Neural progenitor cell (in vitro differentiated cells): Measurements from ENCODE around the gene PRR4. TPM values are rescaled to one million over a fixed set of nuclear protein-coding genes. Genes with fewer than 3 reads are reported as not detected.

Experiments
- DNase-seq: peaks from one replicate; pipeline ENCODE4 v3.0.0-alpha.2; 2016; ENCODE audit warnings: low spot score
- H2AFZ ChIP-seq: fragments of 200-600 bp; sonication (generic); replicated peaks from 2 replicates; pipeline ENCODE4 v1.6.1; 2016; ENCODE audit warnings: antibody characterized with exemption
- H3F3A ChIP-seq: fragments of 200-600 bp; sonication (generic); 2 replicates; pipeline ENCODE4 v1.6.1; 2016; ENCODE audit warnings: antibody characterized with exemption, low read depth
- H3K27ac ChIP-seq: fragments of 200-600 bp; sonication (generic); 2 replicates; pipeline ENCODE4 v1.5.1; 2016; ENCODE audit warnings: mild to moderate bottlenecking
- H3K27me3 ChIP-seq: fragments of 200-600 bp; sonication (generic); 2 replicates; pipeline ENCODE4 v1.6.1; 2016; ENCODE audit warnings: mild to moderate bottlenecking, moderate library complexity
- H3K36me3 ChIP-seq: fragments of 200-600 bp; sonication (generic); 2 replicates; pipeline ENCODE4 v1.5.1; 2016
- H3K4me1 ChIP-seq: fragments of 200-600 bp; sonication (generic); 2 replicates; pipeline ENCODE4 v1.6.1; 2016; ENCODE audit warnings: mixed run types
- H3K4me2 ChIP-seq: fragments of 200-600 bp; sonication (generic); 2 replicates; pipeline ENCODE4 v1.6.1; 2016
- H3K4me3 ChIP-seq: fragments of 200-600 bp; sonication (generic); 2 replicates; pipeline ENCODE4 v1.5.1; 2016
- H3K79me2 ChIP-seq: fragments of 200-600 bp; sonication (generic); 2 replicates; pipeline ENCODE4 v1.6.1; 2016; ENCODE audit warnings: low read depth
- H3K9ac ChIP-seq: fragments of 200-600 bp; sonication (generic); 2 replicates; pipeline ENCODE4 v1.6.1; 2016
- H3K9me3 ChIP-seq: fragments of 200-600 bp; sonication (generic); 2 replicates; pipeline ENCODE4 v1.5.1; 2016; ENCODE audit warnings: low read depth
- H4K20me1 ChIP-seq: fragments of 200-600 bp; sonication (generic); 2 replicates; pipeline ENCODE4 v1.6.1; 2016; ENCODE audit warnings: low read depth
- H3K27ac Mint-ChIP-seq: 3 replicates; pipeline ENCODE4 v1.8.0; 2021; ENCODE audit warnings: mixed read lengths
- H3K27me3 Mint-ChIP-seq: 2 replicates; pipeline ENCODE4 v1.8.0; 2022; ENCODE audit warnings: low read depth, mild to moderate bottlenecking, inconsistent platforms, moderate library complexity, mixed read lengths; ENCODE audit not compliant: insufficient read depth
- H3K36me3 Mint-ChIP-seq: 3 replicates; pipeline ENCODE4 v1.8.0; 2021; ENCODE audit warnings: mixed read lengths
- H3K4me1 Mint-ChIP-seq: 3 replicates; pipeline ENCODE4 v1.8.0; 2021; ENCODE audit warnings: mixed read lengths
- H3K4me3 Mint-ChIP-seq: 3 replicates; pipeline ENCODE4 v1.8.0; 2021; ENCODE audit warnings: mild to moderate bottlenecking, moderate library complexity, mixed read lengths
- H3K9me3 Mint-ChIP-seq: 3 replicates; pipeline ENCODE4 v1.8.0; 2020; ENCODE audit warnings: mixed read lengths
- CTCF ChIP-seq: fragments of 200-600 bp; sonication (generic); IDR thresholded peaks from 2 replicates; pipeline ENCODE4 v1.5.1; 2017; ENCODE audit warnings: antibody characterized with exemption, mild to moderate bottlenecking
- EZH2 ChIP-seq: fragments of 200-600 bp; sonication (generic); IDR thresholded peaks from 2 replicates; pipeline ENCODE4 v1.6.1; 2017; ENCODE audit warnings: antibody characterized with exemption, mild to moderate bottlenecking, moderate library complexity
- EZH2phosphoT487 ChIP-seq: fragments of 200-600 bp; sonication (generic); IDR thresholded peaks from 2 replicates; pipeline ENCODE4 v1.6.1; 2017; ENCODE audit warnings: antibody characterized with exemption
- total RNA-seq: library from RNA; depleted of rRNA; stranded (reverse); fragments of >200 nt; gene quantifications from 2 replicates; pipeline ENCODE4 v1.2.3, GENCODE V29; 2015; ENCODE audit warnings: low replicate concordance

Gene PRR4
- total RNA-seq, 1 donor from 2014 or later = 0.69 TPM

DNA sequence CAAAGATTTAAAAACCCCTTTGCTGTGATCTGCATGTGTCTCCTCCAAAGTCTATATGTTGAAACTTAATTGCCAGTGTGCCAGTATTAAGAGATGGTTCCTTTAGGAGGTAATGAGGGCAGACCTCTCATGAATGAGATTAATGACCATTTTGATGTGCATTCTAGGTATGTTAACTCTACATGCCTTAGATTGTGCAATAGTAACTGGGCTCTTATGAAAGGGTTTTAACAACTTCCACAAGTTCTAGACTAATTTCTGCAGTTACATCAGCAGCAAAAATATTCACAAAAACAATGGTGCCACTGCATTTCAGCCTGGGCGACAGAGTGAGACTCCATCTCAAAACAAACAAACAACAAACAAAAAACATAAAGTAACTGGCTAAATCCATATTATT is 19.3 kb downstream of the PRR4 start:
- H2AFZ ChIP-seq = no peak overlapping the region
- H3K4me3 ChIP-seq = no peak overlapping the region
- no peaks in the 10 kb centered on the region for H4K20me1 ChIP-seq
- H3K36me3 ChIP-seq = no peaks in the 10 kb centered on the region
- no peak overlapping the region for H3K4me3 Mint-ChIP-seq
- no peak for DNase-seq
- H3F3A ChIP-seq = no peaks in the 10 kb centered on the region
- H3K9me3 Mint-ChIP-seq = no peaks in the 10 kb centered on the region
- H3K27ac ChIP-seq = no peak overlapping the region
- no peaks in the 10 kb centered on the region for H3K27me3 ChIP-seq
- no peaks in the 10 kb centered on the region for H3K79me2 ChIP-seq
- H3K4me2 ChIP-seq = no peak overlapping the region
- no peaks in the 10 kb centered on the region for H3K9me3 ChIP-seq
- peaks cover 3% of the 10 kb centered on the region for H3K36me3 Mint-ChIP-seq
- no peak for TF ChIP-seq CTCF
- TF ChIP-seq EZH2 = no peak
- no peak for TF ChIP-seq EZH2phosphoT487
- no peaks in the 10 kb centered on the region for H3K4me1 Mint-ChIP-seq
- H3K4me1 ChIP-seq = no peaks in the 10 kb centered on the region
- no peak overlapping the region for H3K9ac ChIP-seq
- H3K27ac Mint-ChIP-seq = no peak overlapping the region
- no peaks in the 10 kb centered on the region for H3K27me3 Mint-ChIP-seq

- Histone ChIP-seq H3K4me1 (no peaks in the 10 kb centered on the region), H3K9me3 (no peaks in the 10 kb centered on the region), H3K4me3 (no peak within 1 kb of the TSS), H3K4me2 (no peak within 1 kb of the TSS), H3K27ac (no peak within 1 kb of the TSS), H2AFZ (no peak within 1 kb of the TSS), H3K36me3 (no peaks in the 10 kb centered on the region), H3K9ac (no peak within 1 kb of the TSS), H3K27me3 (no peaks in the 10 kb centered on the region), H4K20me1 (no peaks in the 10 kb centered on the region), H3F3A (no peaks in the 10 kb centered on the region), H3K79me2 (no peaks in the 10 kb centered on the region)
- H3K4me1 Mint-ChIP-seq = no peaks in the 10 kb centered on the region
- no peaks in the 10 kb centered on the region for H3K9me3 Mint-ChIP-seq
- no peak for TF ChIP-seq EZH2
- no peak for TF ChIP-seq EZH2phosphoT487
- no peak for TF ChIP-seq CTCF
- no peak within 1 kb of the TSS for H3K27ac Mint-ChIP-seq
- peaks cover 3% of the 10 kb centered on the region for H3K36me3 Mint-ChIP-seq
- no peaks in the 10 kb centered on the region for H3K27me3 Mint-ChIP-seq
- no peak within 1 kb of the TSS for H3K4me3 Mint-ChIP-seq
- no peak for DNase-seq
These were observed 23.0 kb downstream of the PRR4 start, which contains the start of gene TAS2R10 for GRCh38 chr12:10826258-10826657. Gene TAS2R10, minus strand, starts transcription at chr12:10826358. Its CDS starts 89 bp downstream, at chr12:10826269.

GRCh38 chr12:10824957-10825356 is 24.3 kb downstream of the PRR4 start:
- H3K4me2 ChIP-seq = no peak overlapping the region
- Mint-ChIP-seq H3K4me3 (no peak overlapping the region), H3K36me3 (no peaks in the 10 kb centered on the region)

DNA sequence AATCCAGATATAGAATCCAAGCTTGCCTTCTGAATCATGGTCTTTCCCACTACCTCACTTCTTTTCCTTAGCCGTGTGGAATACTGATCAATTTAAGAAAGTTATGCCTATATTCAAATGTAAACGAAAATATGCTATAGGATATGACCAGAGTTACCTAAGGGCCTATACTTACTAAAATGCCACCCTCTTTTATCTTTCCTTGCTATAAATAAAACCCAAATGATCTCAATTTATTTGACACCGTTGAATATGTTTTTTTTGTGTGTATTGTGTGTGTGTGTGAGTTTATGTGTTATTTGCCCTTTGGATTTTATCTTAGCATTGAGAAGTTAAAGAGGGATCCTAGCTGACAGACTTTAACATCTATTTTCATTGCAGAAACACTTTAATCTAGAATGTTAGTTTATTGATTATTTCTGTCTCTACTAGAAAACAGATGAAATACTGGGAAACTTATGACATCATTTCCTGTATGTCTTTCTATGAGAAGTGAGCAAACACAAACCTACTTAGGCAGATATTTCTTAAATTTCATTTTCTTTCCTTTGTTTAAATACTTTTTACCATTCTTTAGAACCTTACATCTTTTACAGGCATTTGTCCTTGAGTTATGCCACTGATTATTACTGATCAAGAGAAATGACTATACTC is 37.3 kb downstream of the PRR4 start:
- no peak overlapping the region for H3K27ac ChIP-seq
- H3K27me3 Mint-ChIP-seq = peaks cover 2% of the 10 kb centered on the region
- H3K27me3 ChIP-seq = no peaks in the 10 kb centered on the region
- DNase-seq = no peak
- no peak overlapping the region for H3K9ac ChIP-seq
- no peak overlapping the region for H3K4me2 ChIP-seq
- no peak overlapping the region for H3K4me3 Mint-ChIP-seq
- no peaks in the 10 kb centered on the region for H3K4me1 Mint-ChIP-seq
- H4K20me1 ChIP-seq = no peaks in the 10 kb centered on the region
- no peak overlapping the region for H3K27ac Mint-ChIP-seq
- H3K9me3 ChIP-seq = no peaks in the 10 kb centered on the region
- no peaks in the 10 kb centered on the region for H3K36me3 Mint-ChIP-seq
- H3K9me3 Mint-ChIP-seq = peaks cover 2% of the 10 kb centered on the region
- no peaks in the 10 kb centered on the region for H3K79me2 ChIP-seq
- no peaks in the 10 kb centered on the region for H3F3A ChIP-seq
- no peaks in the 10 kb centered on the region for H3K36me3 ChIP-seq
- TF ChIP-seq EZH2phosphoT487 = no peak
- TF ChIP-seq EZH2 = no peak
- no peak for TF ChIP-seq CTCF
- no peaks in the 10 kb centered on the region for H3K4me1 ChIP-seq
- no peak overlapping the region for H2AFZ ChIP-seq
- H3K4me3 ChIP-seq = no peak overlapping the region

More at GRCh38 chr12:10824957-10825356, 24.3 kb downstream of the PRR4 start:
- H3K4me1 Mint-ChIP-seq = no peaks in the 10 kb centered on the region
- Histone ChIP-seq H3K27me3 (no peaks in the 10 kb centered on the region), H3K4me3 (no peak overlapping the region), H2AFZ (no peak overlapping the region), H3K9ac (no peak overlapping the region), H3K79me2 (no peaks in the 10 kb centered on the region), H4K20me1 (no peaks in the 10 kb centered on the region), H3K9me3 (no peaks in the 10 kb centered on the region), H3K4me1 (no peaks in the 10 kb centered on the region), H3F3A (no peaks in the 10 kb centered on the region), H3K36me3 (no peaks in the 10 kb centered on the region), H3K27ac (no peak overlapping the region)
- no peaks in the 10 kb centered on the region for H3K27me3 Mint-ChIP-seq
- DNase-seq = no peak
- no peak overlapping the region for H3K27ac Mint-ChIP-seq
- TF ChIP-seq EZH2phosphoT487 = no peak
- no peaks in the 10 kb centered on the region for H3K9me3 Mint-ChIP-seq
